D721Med (cell line): ENCODE data around the gene HS3ST4.

Source experiments
- DNase-seq: peaks from one replicate; pipeline ENCODE4 v3.0.0; 2011; ENCODE audit warnings: low spot score; ENCODE audit not compliant: insufficient read length
- FAIRE-seq: peaks from 2 replicates; lab custom pipeline; 2011; peaks lifted over from hg19 to GRCh38; lab: Jason Lieb, UNC
- TF ChIP-seq, protein P1 (sequence below): IDR thresholded peaks from 2 replicates; pipeline ENCODE4 v1.5.1; 2012; ENCODE audit warnings: mild to moderate bottlenecking, control low read depth; ENCODE audit not compliant: insufficient read depth; ENCODE audit errors: missing control alignments

HS3ST4 gene

DNA sequence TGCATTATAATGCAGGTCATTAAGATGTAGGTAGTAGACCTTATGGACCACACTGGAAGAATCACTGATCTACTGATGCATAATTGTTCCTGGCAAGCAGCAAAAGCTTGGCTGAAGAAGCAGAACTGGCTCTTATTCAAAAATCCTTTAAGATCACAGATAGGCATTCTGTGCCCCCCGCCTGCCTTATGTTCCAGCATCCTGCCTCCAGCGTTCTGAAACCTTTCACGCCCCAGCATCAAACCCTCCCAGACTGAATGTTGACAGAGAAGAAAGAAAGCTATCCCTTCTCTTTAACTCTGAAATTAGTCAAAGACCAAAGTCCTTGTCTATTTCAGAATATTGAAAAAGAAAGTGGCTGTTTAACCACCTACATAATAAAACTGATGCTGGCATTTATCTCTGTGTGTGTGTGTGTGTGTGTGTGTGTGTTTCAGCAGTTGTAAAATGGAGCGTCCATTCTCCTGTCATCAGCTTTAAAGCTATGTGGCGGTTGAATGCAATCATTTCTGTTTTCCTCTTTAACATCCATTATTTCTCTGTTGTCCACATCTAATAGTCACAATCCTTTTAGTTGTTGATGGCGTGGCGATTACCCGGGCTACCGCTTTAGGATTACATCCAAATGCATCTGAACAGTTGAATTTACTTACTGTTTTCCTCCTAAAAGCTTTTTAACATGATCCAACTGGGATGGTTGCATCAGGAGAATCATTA lies 350.4 kb downstream of the HS3ST4 start:
- DNase-seq (no peak), FAIRE-seq (no peak)
- TF ChIP-seq, protein P1, sequence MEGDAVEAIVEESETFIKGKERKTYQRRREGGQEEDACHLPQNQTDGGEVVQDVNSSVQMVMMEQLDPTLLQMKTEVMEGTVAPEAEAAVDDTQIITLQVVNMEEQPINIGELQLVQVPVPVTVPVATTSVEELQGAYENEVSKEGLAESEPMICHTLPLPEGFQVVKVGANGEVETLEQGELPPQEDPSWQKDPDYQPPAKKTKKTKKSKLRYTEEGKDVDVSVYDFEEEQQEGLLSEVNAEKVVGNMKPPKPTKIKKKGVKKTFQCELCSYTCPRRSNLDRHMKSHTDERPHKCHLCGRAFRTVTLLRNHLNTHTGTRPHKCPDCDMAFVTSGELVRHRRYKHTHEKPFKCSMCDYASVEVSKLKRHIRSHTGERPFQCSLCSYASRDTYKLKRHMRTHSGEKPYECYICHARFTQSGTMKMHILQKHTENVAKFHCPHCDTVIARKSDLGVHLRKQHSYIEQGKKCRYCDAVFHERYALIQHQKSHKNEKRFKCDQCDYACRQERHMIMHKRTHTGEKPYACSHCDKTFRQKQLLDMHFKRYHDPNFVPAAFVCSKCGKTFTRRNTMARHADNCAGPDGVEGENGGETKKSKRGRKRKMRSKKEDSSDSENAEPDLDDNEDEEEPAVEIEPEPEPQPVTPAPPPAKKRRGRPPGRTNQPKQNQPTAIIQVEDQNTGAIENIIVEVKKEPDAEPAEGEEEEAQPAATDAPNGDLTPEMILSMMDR, result no peak

DNA sequence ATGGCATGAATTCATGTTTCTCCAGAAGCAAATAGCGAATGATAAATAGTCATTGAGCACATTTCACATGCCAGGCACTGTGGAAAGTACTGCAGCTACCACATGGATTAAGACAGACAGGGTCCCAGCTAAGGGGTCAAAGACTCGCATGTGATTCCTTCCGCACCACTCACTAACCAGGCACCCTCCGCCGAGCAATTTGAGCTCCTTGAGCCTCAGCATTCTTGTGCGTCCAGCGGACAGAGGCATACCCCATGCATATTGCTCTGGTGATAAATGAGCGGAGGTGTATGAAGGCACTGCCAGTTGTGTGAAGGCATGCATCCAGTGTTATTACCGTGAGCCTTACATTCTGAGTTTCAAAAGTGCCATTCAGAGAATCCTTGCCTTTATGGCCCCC lies 358.7 kb downstream of the HS3ST4 start:
- TF ChIP-seq, protein P1, result no peak
- DNase-seq (no peak), FAIRE-seq (no peak)

DNA sequence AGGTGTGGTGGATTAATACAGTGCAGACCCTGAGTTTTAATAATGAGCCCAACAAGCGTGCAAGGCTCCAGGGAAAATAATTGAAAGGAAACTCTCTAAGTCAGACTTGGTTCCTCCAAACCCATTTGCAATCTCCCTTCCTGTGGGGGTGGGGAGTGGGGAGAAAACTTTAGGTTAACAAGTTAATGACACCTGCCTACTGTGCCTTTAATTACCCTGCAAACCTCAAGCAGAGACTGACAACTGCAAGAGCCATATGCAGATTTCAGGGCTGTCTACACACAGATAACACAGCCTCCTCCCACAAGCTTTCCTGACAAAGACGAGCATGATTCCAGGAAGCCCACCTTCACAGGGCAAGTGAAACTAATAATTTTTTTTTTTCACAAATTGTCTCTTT lies 359.3 kb downstream of the HS3ST4 start:
- TF ChIP-seq, protein P1, result no peak
- DNase-seq, result no peak
- FAIRE-seq, result no peak

DNA sequence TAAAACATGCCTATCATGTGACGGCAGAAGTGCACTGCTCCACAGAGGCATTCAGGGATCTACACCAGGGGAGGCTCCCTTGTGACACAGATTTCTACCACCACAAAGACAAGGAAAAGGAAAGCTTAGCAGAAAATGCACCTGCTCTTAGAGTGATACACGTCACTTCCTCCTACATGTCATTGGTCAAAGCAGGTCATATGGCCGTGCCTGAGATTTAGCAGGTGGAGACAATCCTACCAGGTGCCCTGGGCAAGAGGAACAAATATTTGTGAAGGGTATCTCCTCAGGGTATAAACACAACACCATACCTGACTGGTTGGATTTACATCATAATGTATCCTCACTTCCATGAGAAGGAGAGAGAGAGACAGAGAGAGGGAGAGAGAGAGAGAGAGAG lies 362.1 kb downstream of the HS3ST4 start:
- TF ChIP-seq, protein P1, result no peak
- FAIRE-seq, result no peak
- DNase-seq, result no peak

DNA sequence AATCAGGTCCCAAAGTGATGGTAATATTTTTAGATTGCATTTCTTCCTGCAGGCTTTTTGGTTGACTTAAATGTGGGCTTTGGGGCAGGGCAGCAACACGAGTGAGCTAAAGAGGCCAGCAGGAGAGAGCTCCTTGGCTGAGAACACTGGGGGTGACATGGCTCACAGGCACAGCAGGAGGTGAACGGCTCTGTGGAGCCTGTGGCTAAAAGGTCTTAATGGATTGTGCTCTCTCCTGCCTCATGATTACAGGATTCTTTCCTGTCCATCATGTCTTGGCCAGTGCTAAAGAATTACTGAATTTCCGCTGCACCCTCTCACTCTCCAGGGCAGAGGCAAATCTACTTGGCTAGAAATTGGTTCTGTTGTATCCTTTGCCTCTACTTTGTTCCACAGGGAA lies 366.6 kb downstream of the HS3ST4 start:
- FAIRE-seq (no peak), DNase-seq (no peak)
- TF ChIP-seq, protein P1, result no peak

DNA sequence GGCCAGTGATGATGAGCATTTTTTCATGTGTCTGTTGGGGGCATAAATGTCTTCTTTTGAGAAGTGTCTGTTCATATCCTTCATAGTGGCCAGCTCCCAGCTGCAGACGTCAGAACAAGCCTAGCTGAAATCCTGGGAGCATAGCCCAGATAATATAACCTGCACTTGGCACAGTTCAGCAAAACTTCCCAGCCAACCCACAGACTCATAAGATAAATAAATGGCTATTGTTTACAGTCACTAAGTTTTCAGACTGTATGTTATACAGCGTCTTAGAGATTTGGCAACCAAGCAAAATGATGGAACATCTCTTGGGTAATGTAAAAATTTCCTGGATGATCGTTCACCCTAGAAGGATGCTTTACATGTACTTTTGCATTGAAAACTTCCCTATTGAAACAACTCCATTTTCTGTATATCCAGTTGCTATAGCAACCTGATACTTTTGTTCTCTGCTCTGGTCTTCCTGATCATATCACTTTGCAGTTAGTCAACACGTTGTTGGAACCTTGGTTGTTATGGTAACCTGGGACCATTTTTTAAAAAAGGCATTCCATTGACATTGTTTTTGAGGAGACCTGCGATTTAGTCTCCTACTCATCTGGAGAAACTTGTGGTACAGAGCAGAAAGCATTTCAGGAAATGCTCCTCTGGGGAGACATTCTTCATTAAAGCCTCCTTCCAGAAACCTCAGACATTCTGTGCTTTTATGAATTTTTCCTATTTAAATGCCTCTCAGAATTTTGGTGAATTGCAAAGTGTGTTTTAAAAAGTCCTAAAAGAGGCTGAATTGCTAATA lies 378.7 kb downstream of the HS3ST4 start:
- TF ChIP-seq, protein P1, result no peak
- FAIRE-seq, result no peak
- no peak for DNase-seq
